Stimulated activated CD4-positive, alpha-beta T cell treated with anti-CD3 and anti-CD28 coated beads, Interleukin-1b, Interleukin-23, amount 100 ng/mL, for 4 hours (primary cell): ENCODE measurements around the gene MSRB3.
"Not testable (repeated sequence)": the region's sequence is repeated elsewhere in the genome, so short reads cannot be mapped to it uniquely, and the experiment has no call there.

Source experiments
- DNase-seq, 2 donors: peaks; one replicate each; pipeline ENCODE4 v3.0.0-alpha.2; 2020; ENCODE audit warnings: low read depth in 2 of 2

The MSRB3 gene

GRCh38 chr12:65457341-65457740, 178.9 kb downstream of the MSRB3 start:
- DNase-seq: not testable (repeated sequence)

- DNase-seq: no peak
Observed at GRCh38 chr12:65458718-65459117, 180.2 kb downstream of the MSRB3 start.

- DNase-seq: no peak
Observed at GRCh38 chr12:65459545-65459944, 181.1 kb downstream of the MSRB3 start.

- DNase-seq: no peak
Observed at GRCh38 chr12:65460063-65460462, 181.6 kb downstream of the MSRB3 start.

- no peak for DNase-seq
Observed at GRCh38 chr12:65461017-65461416, 182.5 kb downstream of the MSRB3 start.

- DNase-seq: no peak
Observed at GRCh38 chr12:65462484-65462883, 184.0 kb downstream of the MSRB3 start.

- no peak for DNase-seq
Observed at GRCh38 chr12:65463082-65463481, 184.6 kb downstream of the MSRB3 start.

GRCh38 chr12:65463611-65464010, 185.1 kb downstream of the MSRB3 start:
- no peak for DNase-seq

- DNase-seq: no peak
Observed at GRCh38 chr12:65464930-65465329, 186.4 kb downstream of the MSRB3 start.

GRCh38 chr12:65465766-65466547, 187.5 kb downstream of the MSRB3 start:
- no peak for DNase-seq

- DNase-seq: no peak
Observed at GRCh38 chr12:65466911-65467310, 188.4 kb downstream of the MSRB3 start.

- no peak for DNase-seq
Observed at GRCh38 chr12:65470256-65470655, 191.8 kb downstream of the MSRB3 start.

GRCh38 chr12:65472079-65472478, 193.6 kb downstream of the MSRB3 start:
- no peak for DNase-seq

GRCh38 chr12:65474831-65475230, 196.3 kb downstream of the MSRB3 start:
- no peak for DNase-seq

GRCh38 chr12:65477721-65478120, 199.2 kb downstream of the MSRB3 start:
- DNase-seq: no peak

- DNase-seq: not testable (repeated sequence)
Observed at GRCh38 chr12:65483891-65484516, 205.5 kb downstream of the MSRB3 start.

GRCh38 chr12:65488197-65488596, 209.7 kb downstream of the MSRB3 start:
- no peak for DNase-seq

- DNase-seq: no peak
Observed at GRCh38 chr12:65490250-65490649, 211.8 kb downstream of the MSRB3 start.

- no peak for DNase-seq
Observed at GRCh38 chr12:65492998-65493912, 214.8 kb downstream of the MSRB3 start.

GRCh38 chr12:65493913-65494245, 215.4 kb downstream of the MSRB3 start:
- DNase-seq: no peak

GRCh38 chr12:65494537-65494936, 216.1 kb downstream of the MSRB3 start:
- no peak for DNase-seq

GRCh38 chr12:65495233-65495632, 216.8 kb downstream of the MSRB3 start:
- DNase-seq: no peak
